NCI-H2081 (cell line): ENCODE data around the gene CXCR6.

ENCODE experiments used
- DNase-seq, 2 experiments: peaks; one replicate each; lab custom pipeline; 2025; lab: John Stamatoyannopoulos, UW

CXCR6 gene

GRCh38 chr3:45943207-45943846 lies at the start of gene CXCR6:
TSS of gene CXCR6 (plus strand) at chr3:45943464. CDS start at chr3:45946482, 3,018 bp downstream.
- DNase-seq, result no peak

GRCh38 chr3:45894015-45894414 lies 49.2 kb upstream of the CXCR6 start:
- no peak for DNase-seq

- DNase-seq, result no peak
These were observed 47.4 kb upstream of the CXCR6 start for GRCh38 chr3:45895686-45896468.

- DNase-seq, result no peak
These were observed 46.3 kb upstream of the CXCR6 start for GRCh38 chr3:45896956-45897355.

GRCh38 chr3:45904931-45905330 lies 38.3 kb upstream of the CXCR6 start:
- no peak for DNase-seq

GRCh38 chr3:45905755-45906154 lies 37.5 kb upstream of the CXCR6 start:
- DNase-seq, result no peak

- no peak for DNase-seq
These were observed 36.4 kb upstream of the CXCR6 start for GRCh38 chr3:45906681-45907407.

- DNase-seq, result no peak
These were observed 35.2 kb upstream of the CXCR6 start for GRCh38 chr3:45907769-45908705.

- DNase-seq, result no peak
These were observed 34.5 kb upstream of the CXCR6 start for GRCh38 chr3:45908761-45909160.

GRCh38 chr3:45909542-45909941 lies 33.7 kb upstream of the CXCR6 start:
- no peak for DNase-seq

- DNase-seq, result no peak
These were observed 32.4 kb upstream of the CXCR6 start for GRCh38 chr3:45910892-45911291.

GRCh38 chr3:45911511-45912226 lies 31.6 kb upstream of the CXCR6 start:
- no peak for DNase-seq

- no peak for DNase-seq
These were observed 30.8 kb upstream of the CXCR6 start for GRCh38 chr3:45912435-45912834.

GRCh38 chr3:45914362-45915058 lies 28.8 kb upstream of the CXCR6 start:
- DNase-seq, result no peak

- no peak for DNase-seq
These were observed 28.2 kb upstream of the CXCR6 start for GRCh38 chr3:45915059-45915439.

- no peak for DNase-seq
These were observed 27.6 kb upstream of the CXCR6 start for GRCh38 chr3:45915518-45916231.

- peak; percentile 53 to 79 for DNase-seq
These were observed 25.9 kb upstream of the CXCR6 start for GRCh38 chr3:45917146-45917898.

- DNase-seq, result no peak
These were observed 21.9 kb upstream of the CXCR6 start for GRCh38 chr3:45921158-45922038.
